HCT116 (cell line): Measurements from ENCODE around the gene SIPA1L3. TPM values are rescaled to one million over a fixed set of nuclear protein-coding genes. Genes with fewer than 3 reads are reported as not detected.

Source experiments
- ATAC-seq: fragments of 200-7000 bp; cut with Tn5 transposase; 2 replicates; pipeline ENCODE4 v1.9.1; 2020; ENCODE audit warnings: mild to moderate bottlenecking, moderate library complexity
- BruUV-seq: library from RNA; stranded (reverse); fragments of 400-500 nt; replicated peaks from 2 replicates; lab custom pipeline; 2021; lab: Mats Ljungman, UMichigan
- CTCF ChIA-PET: fragments of 300-600 bp; sonication (Branson Sonifier 250); formaldehyde crosslinking; loops from one replicate; lab custom pipeline; 2021; ENCODE audit warnings: antibody characterized with exemption; lab: Charles Lee
- POLR2A ChIA-PET: fragments of 300-600, 350-600 bp; sonication (Branson Sonifier 250); formaldehyde crosslinking; loops from one replicate; lab custom pipeline; 2021; ENCODE audit warnings: antibody characterized with exemption; lab: Charles Lee
- RAD21 ChIA-PET, 2 experiments: fragments of 300-600 bp; sonication (Branson Sonifier 250); formaldehyde crosslinking; loops; one replicate each; lab custom pipeline; 2023; ENCODE audit warnings: low total read pairs in 2 of 2; ENCODE audit not compliant: uncharacterized antibody in 2 of 2, unreplicated experiment in 2 of 2, low non-redundant PET in 1 of 2; lab: Charles Lee
- DNase-seq: peaks from one replicate; pipeline ENCODE4 v3.0.0-alpha.2; 2010; ENCODE audit warnings: low read depth, low spot score
- H2AFZ ChIP-seq: fragments of 200-600 bp; shearing (Covaris generic), sonication (generic); 2 replicates; pipeline ENCODE4 v1.6.1; 2017; ENCODE audit warnings: low read depth, mixed run types, mixed read lengths, antibody characterized with exemption, low read length; ENCODE audit not compliant: poor library complexity, severe bottlenecking
- H3K27ac ChIP-seq: 2 replicates; pipeline ENCODE4 v1.5.1; 2012; ENCODE audit warnings: low read depth, low read length
- H3K27me3 ChIP-seq: fragments of 200-600 bp; sonication (generic); 2 replicates; pipeline ENCODE4 v1.6.1; 2016; ENCODE audit warnings: mixed run types, low read length, mixed read lengths; ENCODE audit not compliant: insufficient read depth
- H3K36me3 ChIP-seq, 2 experiments: fragments of 200-500 bp in 1 of 2; fragments of 200-600 bp in 1 of 2; sonication (Bioruptor generic) in 1 of 2; sonication (generic) in 1 of 2; 2 replicates each; pipeline versions ENCODE4 v1.5.1 to v1.6.1; 2014 to 2016; ENCODE audit warnings: low read length in 2 of 2, inconsistent platforms in 1 of 2, mixed read lengths in 1 of 2, mixed run types in 1 of 2; ENCODE audit not compliant: insufficient read depth in 2 of 2, control insufficient read depth in 1 of 2
- H3K4me1 ChIP-seq, 2 experiments: fragments of 200-600 bp in 1 of 2; sonication (generic) in 1 of 2; 2 replicates each; pipeline versions ENCODE4 v1.5.1 to v1.6.1; 2012 to 2017; ENCODE audit warnings: low read length in 2 of 2, inconsistent platforms in 1 of 2, mild to moderate bottlenecking in 1 of 2, mixed read lengths in 1 of 2, mixed run types in 1 of 2, moderate library complexity in 1 of 2; ENCODE audit not compliant: insufficient read depth in 2 of 2, control insufficient read depth in 1 of 2
- H3K4me2 ChIP-seq: fragments of 200-600 bp; sonication (generic); 2 replicates; pipeline ENCODE4 v1.6.1; 2017; ENCODE audit warnings: mixed run types, low read length, mixed read lengths
- H3K4me3 ChIP-seq, 2 experiments: fragments of 200-600 bp in 1 of 2; sonication (generic) in 1 of 2; replicated peaks in 1 of 2; 2 replicates each; pipeline ENCODE4 v1.5.1; 2011 to 2016; ENCODE audit warnings: low read length in 2 of 2, control low read depth in 1 of 2, low read depth in 1 of 2, mild to moderate bottlenecking in 1 of 2, mixed read lengths in 1 of 2, mixed run types in 1 of 2
- H3K79me2 ChIP-seq: fragments of 200-600 bp; sonication (generic); 2 replicates; pipeline ENCODE4 v1.6.1; 2017; ENCODE audit warnings: mild to moderate bottlenecking, mixed run types, low read length, moderate library complexity, mixed read lengths; ENCODE audit not compliant: insufficient read depth
- H3K9ac ChIP-seq: fragments of 200-600 bp; sonication (generic); 2 replicates; pipeline ENCODE4 v1.6.1; 2016; ENCODE audit warnings: low read length, mixed read lengths
- H3K9me2 ChIP-seq: fragments of 200-600 bp; sonication (generic), shearing (Covaris generic); 2 replicates; pipeline ENCODE4 v1.6.1; 2017; ENCODE audit warnings: mixed run types, mild to moderate bottlenecking, moderate library complexity; ENCODE audit not compliant: insufficient read depth
- H3K9me3 ChIP-seq, 2 experiments: fragments of 200-500 bp in 1 of 2; fragments of 200-600 bp in 1 of 2; sonication (Bioruptor generic) in 1 of 2; sonication (generic) in 1 of 2; 2 replicates each; pipeline ENCODE4 v1.6.1; 2014 to 2017; ENCODE audit warnings: low read length in 2 of 2, mixed read lengths in 2 of 2, inconsistent platforms in 1 of 2, low read depth in 1 of 2, mild to moderate bottlenecking in 1 of 2, mixed run types in 1 of 2, moderate library complexity in 1 of 2; ENCODE audit not compliant: control insufficient read depth in 1 of 2, insufficient read depth in 1 of 2
- H4K20me1 ChIP-seq: fragments of 200-600 bp; sonication (generic), shearing (Covaris generic); 2 replicates; pipeline ENCODE4 v1.6.1; 2017; ENCODE audit warnings: mixed run types, mild to moderate bottlenecking, moderate library complexity; ENCODE audit not compliant: insufficient read depth
- ATF3 ChIP-seq: IDR thresholded peaks from 2 replicates; pipeline ENCODE4 v1.6.1; 2012
- CEBPB ChIP-seq: IDR thresholded peaks from 2 replicates; pipeline ENCODE4 v1.6.1; 2012; ENCODE audit warnings: low read depth
- EGR1 ChIP-seq: IDR thresholded peaks from 2 replicates; pipeline ENCODE4 v1.6.1; 2012; ENCODE audit warnings: low read depth
- JUND ChIP-seq: IDR thresholded peaks from 2 replicates; pipeline ENCODE4 v1.6.1; 2012
- REST ChIP-seq: IDR thresholded peaks from 2 replicates; pipeline ENCODE4 v1.6.1; 2012; ENCODE audit warnings: low read depth
- intact Hi-C: fragments of 100-400 bp; cut with micrococcal nuclease; formaldehyde crosslinking; loops from 2 replicates; pipeline ENCODE4 v1.10.0; 2022
- total RNA-seq: library from RNA; stranded (reverse); gene quantifications from one replicate; pipeline ENCODE4 v1.2.1, GENCODE V29; 2021; ENCODE audit not compliant: unreplicated experiment

The SIPA1L3 gene
- total RNA-seq, 1 experiment from 2014 or later, result 41.8 TPM

- H3K79me2 ChIP-seq, result no peaks in the 10 kb centered on the region
- no peak overlapping the region for H2AFZ ChIP-seq
- BruUV-seq, result no TSS peak
- ChIA-PET CTCF (interaction anchor here (1.2 to 1.6 kb wide), 2 partner anchors 9 to 10 kb away, joined by 4 to 5 read pairs; no protein-coding TSS in a partner anchor), POLR2A (no interaction called here), RAD21 (no interaction called here)
- TF ChIP-seq REST (no peak), CEBPB (no peak), EGR1 (no peak), ATF3 (no peak), JUND (no peak)
- no peaks in the 10 kb centered on the region for H4K20me1 ChIP-seq
- no peaks in the 10 kb centered on the region; a peak in 1 of 4 replicates for H3K4me1 ChIP-seq
- 0 out of 4 replicates have a peak, but pooled peaks cover 0 to 3% of the 10 kb centered on the region in 2 experiments for H3K36me3 ChIP-seq
- H3K9ac ChIP-seq, result no peak overlapping the region
- H3K27ac ChIP-seq, result no peak overlapping the region
- DNase-seq, result no peak
- H3K27me3 ChIP-seq, result no peaks in the 10 kb centered on the region
- no peaks in the 10 kb centered on the region for H3K9me2 ChIP-seq
- H3K4me3 ChIP-seq, result no peak overlapping the region
- ATAC-seq, result no peak
- H3K4me2 ChIP-seq, result no peak overlapping the region
- H3K9me3 ChIP-seq, result no peaks in the 10 kb centered on the region
- intact Hi-C loops, result no loop called here
Measured at GRCh38 chr19:38133319-38133718, 226.3 kb downstream of the SIPA1L3 start.
